Raji (cell line): ENCODE measurements around the gene MX1.

Experiments
- POLR2A ChIP-seq: IDR thresholded peaks from 2 replicates; pipeline ENCODE4 v1.6.1; 2011; ENCODE audit warnings: low read depth, low read length, control low read depth; ENCODE audit not compliant: insufficient read depth

MX1 gene

GRCh38 chr21:41425954-41426675 lies at the start of gene MX1:
TSS of gene MX1 (plus strand) at chr21:41426239. CDS start at chr21:41432071, 5,832 bp downstream.
- TF ChIP-seq POLR2A: no peak

GRCh38 chr21:41377715-41378114 lies 48.3 kb upstream of the MX1 start:
- TF ChIP-seq POLR2A: no peak

GRCh38 chr21:41378849-41379248 lies 47.2 kb upstream of the MX1 start:
- TF ChIP-seq POLR2A: no peak

- TF ChIP-seq POLR2A: no peak
Measured at GRCh38 chr21:41379901-41380300, 46.1 kb upstream of the MX1 start.

GRCh38 chr21:41381731-41382130 lies 44.3 kb upstream of the MX1 start:
- no peak for TF ChIP-seq POLR2A

- no peak for TF ChIP-seq POLR2A
Measured at GRCh38 chr21:41387042-41387819, 38.8 kb upstream of the MX1 start.

- TF ChIP-seq POLR2A: no peak
Measured at GRCh38 chr21:41387824-41388223, 38.2 kb upstream of the MX1 start.

- TF ChIP-seq POLR2A: no peak
Measured at GRCh38 chr21:41388259-41388658, 37.8 kb upstream of the MX1 start.

- no peak for TF ChIP-seq POLR2A
Measured at GRCh38 chr21:41390043-41390639, 35.9 kb upstream of the MX1 start.

GRCh38 chr21:41393876-41394465 lies 32.1 kb upstream of the MX1 start:
- TF ChIP-seq POLR2A: no peak

- TF ChIP-seq POLR2A: no peak
Measured at GRCh38 chr21:41396558-41397075, 29.4 kb upstream of the MX1 start.

GRCh38 chr21:41397471-41397891 lies 28.6 kb upstream of the MX1 start:
- TF ChIP-seq POLR2A: no peak

GRCh38 chr21:41398251-41398650 lies 27.8 kb upstream of the MX1 start:
- TF ChIP-seq POLR2A: no peak

GRCh38 chr21:41398831-41399230 lies 27.2 kb upstream of the MX1 start:
- no peak for TF ChIP-seq POLR2A

- TF ChIP-seq POLR2A: no peak
Measured at GRCh38 chr21:41399246-41399800, 26.7 kb upstream of the MX1 start.
